ENCODE measurements around the gene TMEM175. TPM values are rescaled to one million over a fixed set of nuclear protein-coding genes. Genes with fewer than 3 reads are reported as not detected.

Gene TMEM175
- total and polyA plus RNA-seq, 2 experiments from 2014 or later = 31.2 to 36.5 TPM

GRCh38 chr4:899556-899906, 32.7 kb upstream of the TMEM175 start:
- no peak overlapping the region for H3K9ac ChIP-seq
- peaks cover 32% of the 10 kb centered on the region; the same call in 1 of the 2 replicates for H3K79me2 ChIP-seq (ENCODE audit: insufficient read depth)
- no peak for TF ChIP-seq EZH2 (IDR thresholded peaks at IDR 0.05; ENCODE audit: insufficient read depth, poor library complexity, severe bottlenecking)
- TF ChIP-seq EZH2phosphoT487 (IDR thresholded peaks at IDR 0.05; ENCODE audit: insufficient read depth, low read depth) = no peak
- 90 to 99% methylated on average over 8 to 12 of the region's 12 CpGs for WGBS, 2 experiments (ENCODE audit: low coverage in 1 of 2, low lambda C conversion rate in 2 of 2, missing lambda C conversion rate in 2 of 2)
- H3K9me3 ChIP-seq (ENCODE audit: low read depth) = no peaks in the 10 kb centered on the region
- no peaks in the 10 kb centered on the region for H3F3A ChIP-seq (ENCODE audit: insufficient read depth)
- no peaks in the 10 kb centered on the region for H4K20me1 ChIP-seq (ENCODE audit: insufficient read depth)
- no peak overlapping the region for H3K27ac ChIP-seq
- no peaks in the 10 kb centered on the region for H3K4me1 ChIP-seq (ENCODE audit: insufficient read depth)
- H3K27me3 ChIP-seq (replicated peaks; ENCODE audit: insufficient read depth) = no peaks in the 10 kb centered on the region
- H3K36me3 ChIP-seq (ENCODE audit: low read depth) = no peaks in the 10 kb centered on the region; the same call in 1 of the 2 replicates
- H2AFZ ChIP-seq = no peak overlapping the region
- no peak overlapping the region for H3K4me3 ChIP-seq
- in situ Hi-C loops (cut with MboI) = no loop called here
- H3K4me2 ChIP-seq (ENCODE audit: unreplicated experiment) = no peak overlapping the region
- no peaks in the 10 kb centered on the region for H3K9me2 ChIP-seq (ENCODE audit: insufficient read depth)
- DNase-seq = no peak

DNA sequence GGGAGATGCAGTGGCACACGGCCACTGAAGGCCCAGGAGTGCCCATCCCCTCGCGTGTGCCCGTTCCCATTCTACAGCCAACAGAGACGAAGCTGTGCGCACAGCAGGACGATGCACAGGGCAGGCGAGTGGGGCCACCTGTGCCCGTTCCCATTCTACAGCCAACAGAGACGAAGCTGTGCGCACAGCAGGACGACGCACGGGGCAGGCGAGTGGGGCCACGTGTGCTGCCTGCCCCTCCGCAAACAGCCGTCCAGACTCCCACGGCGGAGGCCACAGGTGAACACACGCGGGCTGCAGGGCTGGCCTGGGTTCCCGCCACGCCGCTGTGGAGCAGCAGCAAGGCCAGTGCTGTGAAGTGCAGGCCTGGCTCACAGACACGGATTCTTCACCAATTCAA, 32.2 kb upstream of the TMEM175 start:
- no peak for TF ChIP-seq EZH2 (IDR thresholded peaks at IDR 0.05; ENCODE audit: insufficient read depth, poor library complexity, severe bottlenecking)
- TF ChIP-seq EZH2phosphoT487 (IDR thresholded peaks at IDR 0.05; ENCODE audit: insufficient read depth, low read depth) = no peak
- Histone ChIP-seq H3K4me2 (ENCODE audit: unreplicated experiment) (no peak overlapping the region), H3K27ac (no peak overlapping the region), H2AFZ (no peak overlapping the region), H3K27me3 (replicated peaks; ENCODE audit: insufficient read depth) (no peaks in the 10 kb centered on the region), H3K36me3 (ENCODE audit: low read depth) (no peaks in the 10 kb centered on the region; the same call in 1 of the 2 replicates), H3K4me3 (no peak overlapping the region), H3K9me3 (ENCODE audit: low read depth) (no peaks in the 10 kb centered on the region), H3F3A (ENCODE audit: insufficient read depth) (no peaks in the 10 kb centered on the region), H4K20me1 (ENCODE audit: insufficient read depth) (no peaks in the 10 kb centered on the region), H3K9me2 (ENCODE audit: insufficient read depth) (no peaks in the 10 kb centered on the region), H3K4me1 (ENCODE audit: insufficient read depth) (no peaks in the 10 kb centered on the region), H3K79me2 (ENCODE audit: insufficient read depth) (peaks cover 37% of the 10 kb centered on the region), H3K9ac (no peak overlapping the region)
- DNase-seq = no peak
- WGBS, 2 experiments (ENCODE audit: low coverage in 1 of 2, low lambda C conversion rate in 2 of 2, missing lambda C conversion rate in 2 of 2) = 90 to 95% methylated on average over 11 to 26 of the region's 26 CpGs
- in situ Hi-C loops (cut with MboI) = no loop called here

GRCh38 chr4:900721-901120, 31.5 kb upstream of the TMEM175 start:
- H3K27me3 ChIP-seq (replicated peaks; ENCODE audit: insufficient read depth) = no peaks in the 10 kb centered on the region
- no peaks in the 10 kb centered on the region for H4K20me1 ChIP-seq (ENCODE audit: insufficient read depth)
- 91% methylated on average over 6 of the region's 6 CpGs for WGBS, 2 experiments (ENCODE audit: low coverage in 1 of 2, low lambda C conversion rate in 2 of 2, missing lambda C conversion rate in 2 of 2)
- no peak overlapping the region for H3K27ac ChIP-seq
- H2AFZ ChIP-seq = no peak overlapping the region
- H3K4me3 ChIP-seq = no peak overlapping the region
- no peaks in the 10 kb centered on the region; the same call in 1 of the 2 replicates for H3K36me3 ChIP-seq (ENCODE audit: low read depth)
- no peak for DNase-seq
- H3K4me2 ChIP-seq (ENCODE audit: unreplicated experiment) = no peak overlapping the region
- no peaks in the 10 kb centered on the region for H3K4me1 ChIP-seq (ENCODE audit: insufficient read depth)
- peaks cover 43% of the 10 kb centered on the region for H3K79me2 ChIP-seq (ENCODE audit: insufficient read depth)
- no peaks in the 10 kb centered on the region for H3K9me3 ChIP-seq (ENCODE audit: low read depth)
- H3K9ac ChIP-seq = no peak overlapping the region
- in situ Hi-C loops (cut with MboI) = no loop called here
- TF ChIP-seq EZH2phosphoT487 (IDR thresholded peaks at IDR 0.05; ENCODE audit: insufficient read depth, low read depth) (no peak), EZH2 (IDR thresholded peaks at IDR 0.05; ENCODE audit: insufficient read depth, poor library complexity, severe bottlenecking) (no peak)
- H3K9me2 ChIP-seq (ENCODE audit: insufficient read depth) = no peaks in the 10 kb centered on the region
- no peaks in the 10 kb centered on the region for H3F3A ChIP-seq (ENCODE audit: insufficient read depth)

DNA sequence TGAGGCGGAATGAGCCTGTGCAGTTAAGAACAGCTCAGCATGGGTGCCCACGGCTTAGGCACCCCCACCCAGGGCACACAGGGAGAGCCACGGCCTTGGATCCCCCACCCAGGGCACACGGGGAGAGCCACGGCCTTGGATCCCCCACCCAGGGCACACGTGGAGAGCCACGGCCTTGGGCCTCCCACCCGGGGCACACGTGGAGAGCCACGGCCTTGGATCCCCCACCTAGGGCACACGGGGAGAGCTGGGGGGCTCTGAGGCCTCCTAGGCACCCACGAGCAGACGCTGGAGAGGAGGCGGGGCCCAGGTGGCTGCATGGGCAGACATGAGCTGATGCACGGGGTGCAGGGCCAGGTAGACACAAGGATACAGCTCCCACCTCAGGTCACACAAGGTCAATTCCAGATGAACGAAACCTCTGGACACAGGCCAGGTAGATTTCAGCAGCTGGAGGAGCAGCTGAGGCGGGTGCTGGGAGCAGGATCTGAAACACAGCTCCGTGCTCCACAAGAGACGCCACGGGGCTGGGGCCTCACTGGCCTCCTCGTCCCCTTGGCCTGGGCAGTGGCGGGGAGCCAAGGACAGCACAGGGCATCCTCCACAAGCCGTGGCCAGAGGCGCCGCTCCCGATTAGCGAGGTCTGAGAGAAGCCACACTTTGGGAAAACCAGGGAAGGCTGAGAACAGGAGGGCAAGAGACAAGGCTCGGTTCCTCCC, 30.9 kb upstream of the TMEM175 start:
- H3K79me2 ChIP-seq (ENCODE audit: insufficient read depth) = peaks cover 50% of the 10 kb centered on the region
- no peaks in the 10 kb centered on the region for H3K27me3 ChIP-seq (replicated peaks; ENCODE audit: insufficient read depth)
- no peaks in the 10 kb centered on the region for H3K9me2 ChIP-seq (ENCODE audit: insufficient read depth)
- H3K4me1 ChIP-seq (ENCODE audit: insufficient read depth) = no peaks in the 10 kb centered on the region
- no peak overlapping the region for H3K9ac ChIP-seq
- H3K36me3 ChIP-seq (ENCODE audit: low read depth) = no peaks in the 10 kb centered on the region; the same call in 1 of the 2 replicates
- H3K4me2 ChIP-seq (ENCODE audit: unreplicated experiment) = no peak overlapping the region
- DNase-seq = no peak
- in situ Hi-C loops (cut with MboI) = no loop called here
- H3K9me3 ChIP-seq (ENCODE audit: low read depth) = no peaks in the 10 kb centered on the region
- no peak overlapping the region for H2AFZ ChIP-seq
- no peaks in the 10 kb centered on the region for H4K20me1 ChIP-seq (ENCODE audit: insufficient read depth)
- no peaks in the 10 kb centered on the region for H3F3A ChIP-seq (ENCODE audit: insufficient read depth)
- H3K27ac ChIP-seq = no peak overlapping the region
- WGBS, 2 experiments (ENCODE audit: low coverage in 1 of 2, low lambda C conversion rate in 2 of 2, missing lambda C conversion rate in 2 of 2) = 90% methylated on average over 25 to 27 of the region's 28 CpGs
- TF ChIP-seq EZH2 (IDR thresholded peaks at IDR 0.05; ENCODE audit: insufficient read depth, poor library complexity, severe bottlenecking) = no peak
- TF ChIP-seq EZH2phosphoT487 (IDR thresholded peaks at IDR 0.05; ENCODE audit: insufficient read depth, low read depth) = no peak
- H3K4me3 ChIP-seq = no peak overlapping the region

Measured in GM23248 (cell line).